CD14-positive monocyte (primary cell): ENCODE data around the gene RGMB. TPM values are rescaled to one million over a fixed set of nuclear protein-coding genes. Genes with fewer than 3 reads are reported as not detected.

Source experiments
- DNase-seq, 3 donors: peaks; one replicate each; pipeline ENCODE4 v3.0.0-alpha.2; 2011 to 2022
- H2AFZ ChIP-seq: 2 replicates; pipeline ENCODE4 v1.6.0; 2012; ENCODE audit warnings: mild to moderate bottlenecking, low read depth, low read length, inconsistent platforms; ENCODE audit not compliant: insufficient read depth, poor library complexity, severe bottlenecking
- H3K27ac ChIP-seq, 2 donors: 1 replicate in 1 of 2; 2 replicates in 1 of 2; pipeline ENCODE4 v1.5.1; 2012 to 2013; ENCODE audit warnings: low read length in 2 of 2, control low read depth in 1 of 2, inconsistent platforms in 1 of 2, low read depth in 1 of 2, mild to moderate bottlenecking in 1 of 2
- H3K27me3 ChIP-seq, 2 donors: one replicate each; pipeline versions ENCODE4 v1.6.0 to v1.6.1; 2011 to 2013; ENCODE audit warnings: low read length in 2 of 2; ENCODE audit not compliant: control insufficient read depth in 2 of 2, insufficient read depth in 2 of 2
- H3K36me3 ChIP-seq, 2 donors: replicated peaks in 1 of 2; 1 replicate in 1 of 2; 2 replicates in 1 of 2; pipeline versions ENCODE4 v1.5.1 to v1.6.1; 2012 to 2013; ENCODE audit warnings: low read length in 2 of 2, control low read depth in 1 of 2, inconsistent platforms in 1 of 2, mild to moderate bottlenecking in 1 of 2; ENCODE audit not compliant: insufficient read depth in 2 of 2, control insufficient read depth in 1 of 2
- H3K4me1 ChIP-seq, 2 donors: 1 replicate in 1 of 2; 2 replicates in 1 of 2; pipeline versions ENCODE4 v1.5.1 to v1.6.1; 2012 to 2013; ENCODE audit warnings: low read length in 2 of 2, control low read depth in 1 of 2, inconsistent platforms in 1 of 2, mild to moderate bottlenecking in 1 of 2, moderate library complexity in 1 of 2; ENCODE audit not compliant: insufficient read depth in 2 of 2, control insufficient read depth in 1 of 2
- H3K4me2 ChIP-seq: replicated peaks from 2 replicates; pipeline ENCODE3; 2012; ENCODE audit warnings: low read length, moderate library complexity, mild to moderate bottlenecking; ENCODE audit not compliant: poor library complexity, severe bottlenecking; ENCODE audit errors: extremely low read depth
- H3K4me3 ChIP-seq, 3 experiments: fragments of 200-600 bp in 1 of 3; sonication (generic) in 1 of 3; replicated peaks in 1 of 3; 1 replicate in 2 of 3; 2 replicates in 1 of 3; pipeline ENCODE4 v1.5.1; 2011 to 2013; ENCODE audit warnings: low read length in 3 of 3, mild to moderate bottlenecking in 3 of 3, control low read depth in 2 of 3, low read depth in 2 of 3, inconsistent platforms in 1 of 3, moderate library complexity in 1 of 3
- H3K79me2 ChIP-seq: 2 replicates; pipeline ENCODE4 v1.6.0; 2012; ENCODE audit warnings: mild to moderate bottlenecking, control low read depth, inconsistent platforms, low read length, moderate library complexity; ENCODE audit not compliant: insufficient read depth
- H3K9ac ChIP-seq: 2 replicates; pipeline ENCODE4 v1.6.0; 2017; ENCODE audit warnings: low read length, mild to moderate bottlenecking; ENCODE audit not compliant: insufficient read depth, poor library complexity, severe bottlenecking
- H3K9me3 ChIP-seq, 2 donors: replicated peaks in 1 of 2; 1 replicate in 1 of 2; 2 replicates in 1 of 2; pipeline versions ENCODE4 v1.5.1 to v1.6.1; 2012 to 2013; ENCODE audit warnings: low read length in 2 of 2, control low read depth in 1 of 2; ENCODE audit not compliant: control insufficient read depth in 1 of 2, insufficient read depth in 1 of 2
- H4K20me1 ChIP-seq: 2 replicates; pipeline ENCODE4 v1.6.0; 2012; ENCODE audit warnings: mild to moderate bottlenecking, low read length, control low read depth, moderate library complexity; ENCODE audit not compliant: insufficient read depth
- H3K27ac Mint-ChIP-seq, 7 donors: one replicate each; pipeline ENCODE4 v1.8.0; 2020; ENCODE audit warnings: mild to moderate bottlenecking in 7 of 7, mixed read lengths in 7 of 7, moderate library complexity in 6 of 7, inconsistent platforms in 2 of 7
- H3K27me3 Mint-ChIP-seq, 3 donors: one replicate each; pipeline ENCODE4 v1.8.0; 2021 to 2022; ENCODE audit warnings: low read depth in 3 of 3, mild to moderate bottlenecking in 3 of 3, mixed read lengths in 3 of 3, moderate library complexity in 3 of 3, inconsistent platforms in 1 of 3
- H3K36me3 Mint-ChIP-seq, 2 donors: one replicate each; pipeline ENCODE4 v1.8.0; 2020; ENCODE audit warnings: mixed read lengths in 2 of 2, inconsistent platforms in 1 of 2, mild to moderate bottlenecking in 1 of 2
- H3K4me1 Mint-ChIP-seq: one replicate; pipeline ENCODE4 v1.8.0; 2020; ENCODE audit warnings: mild to moderate bottlenecking, mixed read lengths
- H3K4me3 Mint-ChIP-seq, 2 donors: one replicate each; pipeline ENCODE4 v1.8.0; 2020; ENCODE audit warnings: mild to moderate bottlenecking in 2 of 2, mixed read lengths in 2 of 2, moderate library complexity in 1 of 2
- H3K9me3 Mint-ChIP-seq, 7 donors: one replicate each; pipeline ENCODE4 v1.8.0; 2020 to 2022; ENCODE audit warnings: mixed read lengths in 7 of 7, mild to moderate bottlenecking in 6 of 7, moderate library complexity in 6 of 7, inconsistent platforms in 2 of 7
- CTCF ChIP-seq: fragments of 200-600 bp; IDR thresholded peaks from one replicate; pipeline ENCODE4 v1.8.0; 2022; ENCODE audit warnings: antibody characterized with exemption, mild to moderate bottlenecking
- WGBS: methylation state at CpG from one replicate; pipeline ENCODE4 v1.1.5; 2013; ENCODE audit warnings: missing lambda C conversion rate; ENCODE audit not compliant: insufficient coverage; 5-methylcytosine and 5-hydroxymethylcytosine counted together
- intact Hi-C, 2 donors: fragments of 100-400 bp; cut with micrococcal nuclease; formaldehyde crosslinking; loops; one replicate each; pipeline versions ENCODE4 v1.15.0 to v1.15.1; 2023
- polyA plus RNA-seq, 3 donors: library from polyadenylated mRNA; depleted of rRNA in 1 of 3; unstranded in 2 of 3; stranded (reverse) in 1 of 3; fragments of 300-500 nt in 2 of 3; fragments of >200 nt in 1 of 3; fragmentation: Illumina TruSeq in 2 of 3; gene quantifications; 1 replicate in 2 of 3; 2 replicates in 1 of 3; pipeline ENCODE4 v1.2.3, GENCODE V29; 2012 to 2021

The RGMB gene
- polyA plus RNA-seq, 3 donors, result 0.12 to 0.17 TPM; not detected in 1

- intact Hi-C loops, result no loop called here
Measured at GRCh38 chr5:98787131-98787719, 13.8 kb downstream of the RGMB start.

GRCh38 chr5:98789029-98789428 is 15.6 kb downstream of the RGMB start:
- Mint-ChIP-seq H3K27me3 (peaks cover 0 to 31% (median 13%) of the 10 kb centered on the region in 3 donors), H3K9me3 (peaks cover 0 to 4% (median 0%) of the 10 kb centered on the region in 7 donors), H3K36me3 (no peaks in the 10 kb centered on the region), H3K27ac (no peak overlapping the region), H3K4me1 (no peaks in the 10 kb centered on the region), H3K4me3 (no peak overlapping the region)
- intact Hi-C loops, result no loop called here
- no CpG with 5 or more reads among the region's 3 CpGs for WGBS
- Histone ChIP-seq H3K36me3 (no peaks in the 10 kb centered on the region), H3K4me3 (no peak overlapping the region), H2AFZ (no peak overlapping the region), H3K9ac (no peak overlapping the region), H3K4me2 (no peak overlapping the region), H3K9me3 (no peaks in the 10 kb centered on the region), H3K27me3 (peaks cover 9 to 13% of the 10 kb centered on the region in 2 donors), H4K20me1 (no peaks in the 10 kb centered on the region), H3K27ac (no peak overlapping the region), H3K79me2 (no peaks in the 10 kb centered on the region), H3K4me1 (no peaks in the 10 kb centered on the region)
- DNase-seq, result no peak
- TF ChIP-seq CTCF, result no peak

More at GRCh38 chr5:98787131-98787719, 13.8 kb downstream of the RGMB start:
- Mint-ChIP-seq H3K27ac (no peak overlapping the region), H3K36me3 (no peaks in the 10 kb centered on the region), H3K9me3 (peaks cover 0 to 4% (median 0%) of the 10 kb centered on the region in 7 donors), H3K4me1 (no peaks in the 10 kb centered on the region), H3K27me3 (peaks cover 1 to 40% (median 12%) of the 10 kb centered on the region in 3 donors), H3K4me3 (no peak overlapping the region)
- Histone ChIP-seq H3K79me2 (no peaks in the 10 kb centered on the region), H3K9me3 (no peaks in the 10 kb centered on the region), H4K20me1 (no peaks in the 10 kb centered on the region), H3K9ac (no peak overlapping the region), H3K36me3 (no peaks in the 10 kb centered on the region), H3K4me3 (no peak overlapping the region), H2AFZ (no peak overlapping the region), H3K4me2 (no peak overlapping the region), H3K27me3 (peaks cover 11 to 13% of the 10 kb centered on the region in 2 donors), H3K27ac (no peak overlapping the region), H3K4me1 (no peaks in the 10 kb centered on the region)
- no peak for DNase-seq
- 71% methylated on average over 3 of the region's 5 CpGs for WGBS
- TF ChIP-seq CTCF, result no peak
